Stimulated activated CD8-positive, alpha-beta memory T cell treated with anti-CD3 and anti-CD28 coated beads, Interleukin-12 subunit alpha, Interleukin-12 subunit beta, amount 100 ng/mL, for 1 hour (primary cell): Measurements from ENCODE around the gene POLR3B.
"Not testable (repeated sequence)": the region's sequence is repeated elsewhere in the genome, so short reads cannot be mapped to it uniquely, and the experiment has no call there.

ENCODE experiments used
- DNase-seq: peaks from one replicate; pipeline ENCODE4 v3.0.0-alpha.2; 2020; ENCODE audit warnings: low read depth

Gene POLR3B

DNA sequence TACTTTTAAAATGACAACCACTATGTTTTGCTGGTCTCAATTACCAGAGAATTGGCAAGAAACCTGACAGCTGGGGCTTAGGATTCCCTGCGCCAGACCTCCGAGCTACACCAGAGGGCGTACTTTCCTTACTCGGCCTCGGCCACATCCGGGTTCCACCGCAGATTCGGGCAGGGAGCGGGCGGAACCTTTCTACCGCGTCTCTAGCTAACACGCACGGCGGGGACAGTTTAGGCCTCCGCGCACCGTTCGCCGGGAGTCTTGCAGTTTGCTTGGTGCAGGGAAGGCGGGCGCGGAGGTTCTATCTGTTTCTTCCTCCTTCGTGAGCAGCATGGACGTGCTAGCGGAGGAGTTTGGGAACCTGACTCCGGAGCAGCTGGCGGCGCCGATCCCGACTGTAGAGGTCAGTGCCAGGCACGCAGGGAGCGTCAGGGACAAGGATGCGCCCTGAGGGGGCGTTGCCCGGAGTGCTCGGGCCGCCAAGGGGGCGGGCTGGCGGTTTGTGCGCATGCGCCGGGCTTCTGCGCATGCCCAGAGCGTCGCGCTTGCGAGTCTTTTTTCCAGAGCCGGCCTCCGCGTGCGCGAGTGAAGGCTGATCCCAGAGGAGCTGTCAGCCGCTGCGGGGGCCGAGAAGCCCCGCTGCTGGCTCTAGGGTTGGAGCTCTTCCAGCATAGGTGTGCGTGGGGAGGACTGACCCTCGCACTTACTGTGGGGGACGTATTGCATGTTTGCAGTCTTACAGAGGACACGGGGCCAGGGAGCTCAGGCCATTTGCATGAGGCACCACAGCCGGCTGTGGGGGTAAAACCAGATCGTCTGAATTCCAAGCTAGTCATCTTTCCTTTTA, at the start of gene POLR3B:
Gene POLR3B (plus strand): TSS at position 200 of the 847 bp plus-strand sequence. CDS start 132 bp downstream, at position 332.
- DNase-seq = peak; percentile 94

DNA sequence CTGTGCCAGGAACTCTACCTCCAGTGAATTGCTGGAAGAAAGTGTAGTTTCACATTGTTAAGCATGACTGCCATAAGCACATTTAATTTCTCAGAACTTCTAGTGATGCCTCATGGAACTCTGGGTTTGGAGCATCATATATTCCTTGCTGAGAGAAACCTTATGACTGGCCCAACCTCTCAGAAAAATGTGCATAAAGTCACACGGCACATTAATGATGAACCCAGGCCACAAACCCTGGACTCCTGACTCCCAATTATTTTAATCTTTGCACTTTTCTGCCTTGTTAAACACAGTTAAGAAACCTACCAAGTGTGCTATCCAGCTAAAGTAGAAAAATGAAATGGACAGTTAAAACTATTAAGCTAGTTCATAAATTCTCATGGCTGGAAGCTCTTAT, 49.4 kb upstream of the POLR3B start:
- no peak for DNase-seq

DNA sequence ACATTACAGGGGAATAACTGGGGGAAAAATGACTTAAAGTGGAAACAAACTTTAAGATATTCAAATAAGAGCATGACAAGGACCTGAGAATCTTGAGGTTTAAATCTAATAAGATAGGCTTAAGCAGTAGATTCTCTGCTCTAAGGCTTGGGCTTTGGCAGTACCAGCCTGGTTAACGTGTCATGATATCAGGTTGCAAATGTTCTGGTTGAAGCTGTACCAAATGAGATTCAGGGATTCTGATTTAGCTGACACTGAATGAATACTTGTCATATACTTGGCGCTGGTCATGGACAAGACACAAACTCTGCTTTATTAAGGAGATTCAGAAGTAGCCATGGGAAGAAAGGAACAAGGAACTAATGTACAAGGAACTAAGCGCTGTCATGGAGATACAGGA, 48.9 kb upstream of the POLR3B start:
- no peak for DNase-seq

DNA sequence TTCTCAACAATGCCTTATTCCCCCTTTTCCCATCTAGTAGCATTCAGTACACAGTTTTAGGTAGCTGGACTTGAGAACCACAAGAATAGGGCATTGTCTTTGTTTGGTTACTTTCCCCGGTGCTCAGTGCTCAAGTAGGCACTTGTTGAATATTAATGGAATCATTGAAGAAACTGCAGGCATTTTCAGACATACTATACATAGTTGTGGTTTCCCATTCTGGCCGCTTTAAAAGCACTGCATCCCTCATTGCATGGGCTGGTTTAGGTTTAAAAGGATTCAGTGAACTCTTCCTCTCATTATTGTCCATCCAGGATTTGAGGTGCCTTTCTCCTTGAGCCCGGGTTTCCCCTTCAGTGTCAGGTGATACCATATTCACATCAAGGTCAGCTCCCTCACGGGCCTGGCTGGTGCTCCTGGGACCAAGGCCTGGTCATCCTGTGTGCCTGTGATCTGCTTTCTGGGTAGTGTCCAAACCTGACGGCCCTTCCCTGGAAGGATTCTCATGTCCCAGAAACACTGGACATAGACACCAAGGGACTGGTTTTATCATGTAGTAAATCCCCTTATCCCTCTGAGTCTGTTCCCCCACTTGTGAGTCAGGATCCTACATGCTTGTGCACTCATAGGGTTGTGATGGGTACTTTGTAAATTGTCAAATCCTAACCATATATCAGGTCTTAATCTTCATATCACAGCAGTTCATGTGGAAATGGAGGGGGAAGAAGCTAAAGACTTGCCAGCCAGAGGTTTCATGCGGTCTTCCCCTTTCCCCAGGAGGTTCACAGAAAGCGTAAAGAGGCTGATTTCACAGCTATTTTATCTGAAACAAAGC, 47.7 kb upstream of the POLR3B start:
- no peak for DNase-seq

DNA sequence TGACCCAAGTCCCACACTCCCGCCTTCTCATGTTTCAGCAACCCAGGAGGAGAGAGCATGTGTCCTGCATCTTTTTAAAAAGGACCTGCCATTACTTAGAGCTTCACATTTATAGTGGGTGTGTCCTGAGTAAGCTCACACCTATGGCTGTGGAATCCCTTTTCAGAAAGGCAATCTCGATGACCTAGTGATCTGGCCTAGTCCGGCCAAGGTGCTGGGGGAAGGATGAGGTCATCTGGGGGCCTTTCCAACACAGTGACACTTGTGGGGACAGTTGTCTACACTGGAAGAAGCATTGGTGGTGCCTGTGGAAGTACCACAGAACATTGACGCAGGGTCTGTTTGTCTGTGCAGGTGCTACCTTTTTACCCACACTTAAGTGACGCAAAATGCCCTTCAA, 46.9 kb upstream of the POLR3B start:
- no peak for DNase-seq

DNA sequence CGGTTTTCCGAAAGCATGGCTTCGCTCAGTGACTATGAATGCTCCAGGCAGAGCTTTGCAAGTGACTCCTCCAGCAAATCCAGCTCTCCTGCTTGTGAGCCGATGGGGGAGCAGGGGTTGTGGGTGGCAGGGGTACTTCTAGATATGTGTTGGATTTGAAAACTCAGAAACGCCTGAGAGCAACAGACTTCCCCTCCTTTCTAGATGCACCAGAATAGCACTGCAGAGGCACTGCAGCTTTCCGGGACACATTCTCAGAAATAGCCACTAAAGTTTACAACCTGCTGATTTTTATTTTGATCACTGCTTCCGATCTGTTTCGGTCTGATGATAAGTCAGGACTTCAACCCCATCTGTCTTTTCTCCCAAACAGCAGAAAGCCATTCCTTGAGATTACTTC, 46.4 kb upstream of the POLR3B start:
- DNase-seq = no peak

DNA sequence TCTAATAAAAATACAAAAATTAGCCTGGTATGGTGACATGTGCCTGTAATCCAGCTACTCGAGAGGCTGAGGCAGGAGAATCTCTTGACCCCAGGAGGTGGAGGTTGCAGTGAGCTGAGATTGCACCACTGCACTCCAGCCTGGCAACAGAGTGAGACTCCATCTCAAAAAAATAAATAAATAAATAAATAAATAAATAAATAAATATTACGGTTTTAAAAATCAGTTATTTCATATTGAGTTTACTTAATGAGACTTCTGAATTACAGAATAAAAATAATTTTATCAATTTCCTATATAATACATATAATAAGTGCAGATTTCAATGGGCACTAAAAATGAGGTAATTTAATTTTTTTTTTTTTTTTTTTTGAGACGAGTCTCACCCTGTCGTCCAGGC, 44.1 kb upstream of the POLR3B start:
- DNase-seq = not testable (repeated sequence)

DNA sequence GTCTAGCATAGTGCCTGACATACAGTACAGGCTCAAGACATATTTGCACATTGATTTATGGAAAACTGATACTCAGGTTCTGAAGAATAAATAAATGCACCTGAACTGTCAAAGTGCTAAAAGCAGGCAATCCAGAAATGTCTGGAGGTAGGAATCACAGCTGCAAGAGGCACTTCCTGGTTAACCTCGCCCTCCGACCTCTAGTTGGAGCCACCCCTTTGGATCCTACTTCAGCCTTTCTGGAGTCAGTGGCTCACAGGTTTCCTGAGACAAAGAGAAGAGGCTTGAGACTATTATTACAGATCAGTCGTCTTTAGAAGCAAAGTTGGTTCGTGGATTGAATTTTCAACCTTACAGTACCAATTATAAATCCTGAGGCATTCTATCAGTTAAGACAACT, 42.0 kb upstream of the POLR3B start:
- no peak for DNase-seq

DNA sequence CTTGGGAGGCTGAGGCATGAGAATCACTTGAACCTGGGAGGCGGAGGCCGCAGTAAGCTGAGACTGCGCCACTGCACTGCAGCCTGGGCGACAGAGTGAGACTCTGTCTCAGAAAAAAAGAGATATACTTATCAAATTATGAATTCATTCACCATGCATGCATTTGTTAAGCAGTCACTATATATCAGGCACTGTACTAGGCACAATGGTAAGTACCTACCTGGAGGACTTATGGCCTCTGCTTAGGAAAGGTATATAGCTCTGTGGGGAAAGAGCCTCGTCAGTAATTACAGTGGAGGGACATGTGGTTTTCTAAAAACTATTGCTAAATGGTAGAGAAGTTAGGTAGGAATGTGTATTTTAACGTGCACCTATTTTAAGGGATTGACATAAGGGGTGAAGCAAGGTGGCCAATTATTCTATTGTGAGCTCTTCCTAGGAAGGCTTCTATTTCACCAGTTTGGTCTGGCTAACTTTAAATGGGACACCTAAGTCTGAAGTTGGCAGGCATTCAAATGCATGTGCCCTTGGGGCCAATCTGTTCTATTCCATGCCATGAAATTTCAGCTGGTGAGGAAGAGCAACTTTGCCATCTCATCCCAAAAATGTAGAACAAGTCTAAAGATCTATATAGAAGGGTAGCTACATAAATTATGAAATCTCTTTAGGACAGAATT, 40.0 kb upstream of the POLR3B start:
- DNase-seq = no peak

DNA sequence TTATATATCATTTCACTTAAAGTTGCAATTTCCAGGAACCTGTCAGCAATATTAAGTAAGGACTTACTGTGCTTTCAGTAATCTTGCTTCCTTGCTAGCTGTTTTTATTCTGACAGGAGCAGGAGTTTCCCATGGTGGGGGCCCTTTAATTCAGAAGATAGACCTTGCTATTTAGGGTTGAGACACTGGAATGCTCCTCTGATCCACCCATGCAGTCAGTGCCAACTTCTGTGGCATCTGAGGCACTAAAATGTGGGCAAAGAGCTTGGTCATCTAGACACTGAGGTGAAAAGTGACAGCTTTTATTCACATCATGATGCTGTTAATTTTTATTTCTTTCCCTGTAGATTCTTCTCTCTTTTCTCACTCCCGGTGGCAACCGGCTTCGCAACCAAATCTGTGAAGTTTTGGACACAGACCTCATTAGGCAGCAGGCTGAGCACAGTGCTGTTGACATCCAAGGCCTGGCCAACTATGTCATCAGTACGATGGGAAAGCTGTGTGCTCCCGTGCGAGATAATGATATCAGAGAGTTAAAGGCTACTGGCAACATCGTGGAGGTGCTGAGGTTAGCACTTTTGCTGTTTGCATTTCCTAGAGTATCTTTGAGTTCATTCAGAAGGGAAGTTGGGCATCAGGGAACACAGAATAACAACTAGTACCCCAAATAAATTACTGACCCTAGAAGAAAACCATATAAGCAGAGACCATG, 36.3 kb upstream of the POLR3B start:
- DNase-seq = no peak

DNA sequence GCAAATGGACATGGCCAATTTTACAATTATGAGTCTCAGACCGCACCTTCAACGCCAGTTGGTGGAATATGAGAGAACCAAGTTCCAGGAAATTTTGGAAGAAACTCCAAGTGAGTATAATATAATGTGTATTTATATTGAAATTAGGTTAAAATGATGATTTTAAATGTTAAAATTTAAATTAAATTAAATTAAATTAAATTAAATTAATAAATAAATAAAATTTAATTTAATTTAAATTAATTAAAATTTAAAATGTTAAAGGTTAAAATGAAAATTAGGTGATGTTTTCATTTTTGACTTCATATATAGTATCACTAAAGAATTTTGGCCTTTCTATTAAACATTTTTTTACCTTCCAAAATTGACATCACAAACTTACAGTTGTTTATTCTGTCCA, 34.0 kb upstream of the POLR3B start:
- DNase-seq = no peak

DNA sequence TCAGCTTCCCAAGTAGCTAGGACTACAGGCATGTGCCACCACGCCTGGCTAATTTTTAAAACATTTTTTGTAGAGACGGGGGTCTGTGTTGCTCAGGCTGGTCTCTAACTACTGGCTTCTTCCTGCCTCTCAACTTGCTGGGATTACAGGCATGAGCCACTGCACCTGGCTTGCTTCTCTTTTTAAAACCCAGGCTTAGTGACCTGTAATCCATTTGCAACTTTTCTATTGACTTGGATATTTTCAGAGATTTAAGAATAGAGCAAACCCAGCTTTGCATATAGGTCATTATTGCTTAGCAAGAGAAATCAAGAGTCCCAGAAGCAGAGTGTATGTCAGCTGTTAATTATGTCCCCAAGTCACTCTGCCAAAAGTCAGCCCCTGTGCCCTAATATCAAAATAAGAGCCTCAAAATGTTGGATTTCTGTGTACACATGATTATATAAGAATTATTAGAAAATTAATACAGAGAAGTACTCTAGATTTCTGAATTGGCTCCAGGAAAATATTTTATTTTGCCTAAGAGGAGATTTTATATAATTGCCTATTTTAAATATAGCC, 30.2 kb upstream of the POLR3B start:
- no peak for DNase-seq

DNA sequence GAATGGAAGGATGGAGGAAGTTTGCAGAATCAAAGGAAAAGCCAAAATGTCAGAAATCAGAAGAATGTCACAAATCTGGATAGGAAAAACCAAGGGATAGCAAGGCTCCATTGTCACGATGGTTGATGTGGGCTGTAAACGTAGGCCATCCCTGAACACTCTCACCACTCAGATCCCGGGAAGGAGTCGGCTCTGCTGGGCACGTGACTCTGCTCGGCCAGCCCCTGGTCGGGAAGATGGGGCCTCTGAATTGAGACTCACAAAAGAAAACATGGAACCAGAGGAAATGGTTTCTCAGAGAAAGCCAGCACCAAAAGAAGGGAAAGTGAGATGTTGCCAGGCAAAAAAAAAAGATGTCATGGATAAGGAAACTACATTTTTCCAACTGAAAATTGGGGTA, 28.8 kb upstream of the POLR3B start:
- DNase-seq = no peak

DNA sequence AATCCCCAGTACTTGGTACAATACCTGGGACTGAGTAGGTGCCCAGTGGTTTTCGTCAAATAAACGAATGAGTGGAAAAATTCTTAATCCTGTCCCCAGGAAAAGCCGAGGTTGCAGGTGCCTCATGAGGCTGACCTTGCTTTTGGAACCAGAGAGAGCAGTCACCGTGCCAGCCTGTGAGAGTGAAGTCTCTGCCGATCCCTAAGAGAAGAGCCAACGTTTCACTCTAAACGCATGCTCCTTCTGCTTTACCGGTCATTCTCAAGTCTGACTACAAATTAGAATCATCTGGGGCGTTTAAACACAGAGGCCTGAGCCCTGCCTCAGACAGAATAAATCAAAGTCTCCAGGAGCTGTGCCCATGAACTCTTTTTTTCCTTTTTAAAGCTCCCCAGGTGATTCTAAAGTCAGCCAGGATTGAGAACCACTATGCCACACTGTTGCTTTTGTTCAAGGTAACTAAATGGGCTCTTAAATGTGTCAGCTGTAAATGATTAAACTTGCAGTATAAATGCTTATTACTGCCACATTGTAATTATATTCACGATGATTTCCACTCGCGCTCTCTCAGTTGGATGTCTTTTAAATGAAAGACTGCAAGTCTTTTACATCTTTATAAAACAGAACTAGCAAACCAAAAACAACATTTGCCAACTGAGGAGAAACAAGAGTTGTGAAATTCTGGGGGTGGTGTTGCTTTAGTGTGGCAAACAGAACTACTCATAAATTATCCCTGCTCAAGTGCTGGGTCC, 28.1 kb upstream of the POLR3B start:
- no peak for DNase-seq

DNA sequence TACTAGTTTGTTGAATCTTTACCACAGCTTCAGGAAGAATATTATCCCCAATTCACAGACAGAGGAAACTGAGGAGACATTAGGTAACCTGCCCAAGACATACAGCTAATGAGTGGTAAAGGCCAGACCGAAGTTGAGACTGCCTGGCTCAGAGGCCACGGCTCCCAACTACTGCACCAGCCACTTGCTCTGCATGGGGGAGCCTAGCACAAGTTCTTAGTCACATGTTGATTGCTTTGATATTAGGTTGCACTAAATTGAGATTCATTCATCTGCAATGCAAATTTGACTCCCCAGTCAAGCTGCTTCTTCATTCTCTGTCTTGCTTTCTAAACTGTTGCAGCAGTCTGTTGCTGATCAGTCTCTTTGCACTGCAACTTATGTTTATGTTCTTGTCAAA, 25.9 kb upstream of the POLR3B start:
- DNase-seq = no peak

DNA sequence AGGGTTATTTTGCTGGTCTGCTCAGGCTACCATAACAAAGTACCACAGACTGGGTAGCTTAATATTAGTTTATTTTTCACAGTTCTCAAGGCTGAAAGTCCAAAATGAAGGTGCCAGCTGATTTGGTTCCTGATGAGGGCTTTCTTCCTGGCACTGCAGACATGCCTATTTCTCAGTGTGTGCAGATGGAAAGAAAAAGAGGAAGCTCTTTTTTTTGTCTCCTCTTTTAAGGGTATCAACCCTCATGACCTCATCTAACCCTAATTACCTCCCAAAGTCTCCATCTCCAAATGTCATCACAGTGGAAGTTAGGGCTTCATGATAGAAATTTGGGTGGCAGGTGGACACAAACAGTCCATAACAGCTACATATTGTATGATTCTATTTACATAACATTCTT, 25.0 kb upstream of the POLR3B start:
- DNase-seq = no peak

DNA sequence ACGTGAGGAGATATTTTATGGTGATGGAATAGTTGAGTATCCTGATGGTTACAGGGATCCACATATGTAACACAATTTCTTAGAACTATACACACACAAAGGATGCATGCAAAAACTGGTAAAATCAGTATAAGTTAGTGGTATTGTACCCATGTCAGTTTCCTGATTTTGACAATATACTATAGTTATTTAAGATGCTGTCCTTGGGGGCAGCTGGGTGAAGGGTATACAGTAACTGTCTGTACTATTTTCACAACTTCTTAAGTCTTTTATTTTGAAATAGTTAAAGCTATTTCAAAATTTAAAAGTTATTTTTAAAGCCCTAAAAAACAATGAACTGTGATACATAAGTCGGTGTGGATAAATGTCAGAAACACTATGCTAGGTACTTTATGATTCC, 24.5 kb upstream of the POLR3B start:
- DNase-seq = no peak

DNA sequence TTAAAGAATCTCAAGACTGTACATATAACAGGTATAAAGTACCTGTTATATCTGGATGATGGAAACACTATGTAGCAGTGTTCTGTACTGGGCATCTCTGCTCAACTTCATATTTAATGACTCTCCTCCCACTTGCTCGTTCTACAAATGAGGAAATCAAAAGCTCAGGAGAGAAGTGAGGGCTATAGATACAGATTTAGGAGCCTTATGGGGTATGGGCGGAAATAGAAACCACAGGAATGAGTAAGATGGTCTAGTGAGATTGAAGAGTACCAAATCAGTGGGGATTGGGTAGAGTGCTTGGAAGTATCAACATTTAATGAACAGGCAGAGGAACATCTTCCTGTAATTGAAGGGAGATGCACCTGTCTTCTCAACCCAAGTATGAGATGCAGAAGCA, 23.8 kb upstream of the POLR3B start:
- no peak for DNase-seq

DNA sequence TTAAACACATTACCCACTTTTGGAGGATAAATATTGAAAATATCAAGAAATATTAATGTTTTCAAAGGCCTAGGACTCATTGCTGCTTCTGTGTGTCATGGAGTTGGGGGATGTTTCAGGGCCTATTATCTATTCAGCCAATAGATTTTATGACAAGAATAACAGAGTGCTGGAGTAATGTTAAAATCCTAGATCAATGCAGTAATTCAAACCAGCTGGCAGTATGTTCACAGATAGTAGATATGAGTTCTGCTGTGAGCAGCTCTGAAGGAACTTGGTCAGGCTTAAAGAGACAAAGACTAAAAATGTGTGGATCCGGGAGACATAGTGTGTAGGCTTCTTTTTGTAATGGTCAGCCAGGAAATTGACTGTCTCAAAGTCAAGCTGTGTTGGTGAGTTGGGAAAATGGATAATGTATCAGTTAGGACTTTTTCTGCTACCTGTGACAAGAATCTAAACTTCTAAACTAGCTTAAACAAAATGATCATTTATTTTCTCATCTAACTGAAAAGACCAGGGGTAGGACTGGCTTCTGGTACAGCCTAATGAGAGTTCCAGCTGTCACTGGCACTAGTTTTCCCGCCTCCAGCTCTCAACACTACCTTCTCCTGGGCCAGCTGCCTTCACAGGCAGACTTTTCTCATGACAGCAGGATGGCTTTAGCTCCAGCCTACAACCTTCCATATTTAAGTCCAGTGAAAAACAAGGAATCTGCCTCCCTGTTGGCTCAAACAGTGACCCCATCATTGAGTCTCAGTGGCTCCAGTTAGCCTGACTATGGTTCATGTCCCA, 16.3 kb upstream of the POLR3B start:
- DNase-seq = no peak
